HEK293 (cell line): Measurements from ENCODE around the gene TANGO2.
A peak's percentile ranks its signal among the peaks of the same experiment; 100 is the strongest.

Experiments
- GLIS2 ChIP-seq: fragments of 450-650 bp; formaldehyde crosslinking; IDR thresholded peaks from 2 replicates; pipeline ENCODE4 v1.5.1; 2016; ENCODE audit warnings: missing biosample characterization, missing genetic modification characterization
- HOXC10 ChIP-seq: sonication (generic); formaldehyde crosslinking; IDR thresholded peaks from 2 replicates; pipeline ENCODE4 v1.8.1; 2023; ENCODE audit warnings: mild to moderate bottlenecking, missing genetic modification reagents
- HOXD13 ChIP-seq: sonication (generic); formaldehyde crosslinking; IDR thresholded peaks from 2 replicates; pipeline ENCODE4 v1.8.0; 2022; ENCODE audit warnings: missing genetic modification reagents, borderline replicate concordance
- KLF9 ChIP-seq: fragments of 450-650 bp; formaldehyde crosslinking; IDR thresholded peaks from 2 replicates; pipeline ENCODE4 v1.5.1; 2016; ENCODE audit warnings: missing biosample characterization, missing genetic modification characterization, low read depth
- MZF1 ChIP-seq: fragments of 450-650 bp; formaldehyde crosslinking; IDR thresholded peaks from 2 replicates; pipeline ENCODE4 v1.5.1; 2017; ENCODE audit warnings: missing biosample characterization, missing genetic modification characterization, borderline replicate concordance
- SALL2 ChIP-seq: fragments of 450-650 bp; formaldehyde crosslinking; IDR thresholded peaks from 2 replicates; pipeline ENCODE4 v1.5.0; 2017; ENCODE audit warnings: missing biosample characterization, mild to moderate bottlenecking, missing genetic modification characterization, borderline replicate concordance
- SCRT1 ChIP-seq: fragments of 450-650 bp; formaldehyde crosslinking; IDR thresholded peaks from 2 replicates; pipeline ENCODE4 v1.5.1; 2016; ENCODE audit warnings: missing biosample characterization, missing genetic modification characterization, borderline replicate concordance
- SETDB1 ChIP-seq: IDR thresholded peaks from one replicate; pipeline ENCODE4 v1.6.1; 2017; ENCODE audit warnings: mild to moderate bottlenecking, low read length, moderate library complexity, mixed read lengths; ENCODE audit not compliant: insufficient read length
- ZNF133 ChIP-seq: fragments of 450-650 bp; formaldehyde crosslinking; IDR thresholded peaks from 2 replicates; pipeline ENCODE4 v1.5.1; 2016; ENCODE audit warnings: missing biosample characterization, missing genetic modification characterization
- ZNF16 ChIP-seq: fragments of 450-650 bp; formaldehyde crosslinking; IDR thresholded peaks from 2 replicates; pipeline ENCODE4 v1.5.1; 2016; ENCODE audit warnings: low read depth, missing biosample characterization, missing genetic modification characterization
- ZNF169 ChIP-seq: fragments of 450-650 bp; formaldehyde crosslinking; IDR thresholded peaks from 2 replicates; pipeline ENCODE4 v1.5.1; 2016; ENCODE audit warnings: missing biosample characterization, missing genetic modification characterization
- ZNF19 ChIP-seq: fragments of 450-650 bp; formaldehyde crosslinking; IDR thresholded peaks from 2 replicates; pipeline ENCODE4; 2016; ENCODE audit warnings: missing biosample characterization, missing genetic modification characterization, low read depth
- ZNF239 ChIP-seq: fragments of 450-650 bp; formaldehyde crosslinking; IDR thresholded peaks from 2 replicates; pipeline ENCODE4 v1.5.1; 2016; ENCODE audit warnings: missing biosample characterization, missing genetic modification characterization
- ZNF24 ChIP-seq: fragments of 450-650 bp; formaldehyde crosslinking; IDR thresholded peaks from 2 replicates; pipeline ENCODE4 v1.5.1; 2016; ENCODE audit warnings: missing biosample characterization, missing genetic modification characterization
- ZNF274 ChIP-seq, 2 experiments: fragments of 200-500 bp in 1 of 2; fragments of 450-650 bp in 1 of 2; sonication (Bioruptor generic) in 1 of 2; formaldehyde crosslinking in 1 of 2; IDR thresholded peaks; 2 replicates each; pipeline versions ENCODE4 v1.5.1 to v1.6.1; 2014 to 2016; ENCODE audit warnings: borderline replicate concordance in 1 of 2, inconsistent platforms in 1 of 2, low read length in 1 of 2, missing biosample characterization in 1 of 2, missing genetic modification characterization in 1 of 2
- ZNF473 ChIP-seq: fragments of 450-650 bp; formaldehyde crosslinking; IDR thresholded peaks from 2 replicates; pipeline ENCODE4 v1.5.1; 2017; ENCODE audit warnings: missing biosample characterization, missing genetic modification characterization
- ZNF548 ChIP-seq: fragments of 450-650 bp; formaldehyde crosslinking; IDR thresholded peaks from 2 replicates; pipeline ENCODE4 v1.5.1; 2016; ENCODE audit warnings: missing biosample characterization, missing genetic modification characterization
- ZNF555 ChIP-seq: fragments of 450-650 bp; formaldehyde crosslinking; conservative IDR thresholded peaks from 2 replicates; pipeline ENCODE4 v1.5.1; 2017; ENCODE audit warnings: missing biosample characterization, mild to moderate bottlenecking, missing genetic modification characterization, inconsistent platforms
- ZNF585B ChIP-seq: fragments of 450-650 bp; formaldehyde crosslinking; IDR thresholded peaks from 2 replicates; pipeline ENCODE4 v1.5.1; 2016; ENCODE audit warnings: missing biosample characterization, missing genetic modification characterization
- ZNF624 ChIP-seq: fragments of 450-650 bp; formaldehyde crosslinking; IDR thresholded peaks from 2 replicates; pipeline ENCODE4 v1.5.1; 2017; ENCODE audit warnings: missing biosample characterization, missing genetic modification characterization
- ZNF626 ChIP-seq: fragments of 450-650 bp; sonication (Bioruptor Pico); formaldehyde crosslinking; IDR thresholded peaks from 2 replicates; pipeline ENCODE4 v1.5.1; 2018; ENCODE audit warnings: missing biosample characterization, missing genetic modification characterization, inconsistent platforms
- ZNF747 ChIP-seq: fragments of 450-650 bp; formaldehyde crosslinking; IDR thresholded peaks from 2 replicates; pipeline ENCODE4 v1.5.1; 2016; ENCODE audit warnings: missing biosample characterization, missing genetic modification characterization
- TF ChIP-seq, protein P1 (sequence below): fragments of 450-650 bp; formaldehyde crosslinking; IDR thresholded peaks from 2 replicates; pipeline ENCODE4 v1.5.1; 2016; ENCODE audit warnings: missing biosample characterization, missing genetic modification characterization, borderline replicate concordance
- TF ChIP-seq, protein P2 (sequence below): fragments of 450-650 bp; IDR thresholded peaks from 2 replicates; pipeline ENCODE4 v1.5.1; 2018; ENCODE audit warnings: missing biosample characterization, mild to moderate bottlenecking, missing genetic modification characterization
- TF ChIP-seq, protein P3 (sequence below): fragments of 450-650 bp; formaldehyde crosslinking; IDR thresholded peaks from 2 replicates; pipeline ENCODE4; 2016; ENCODE audit warnings: missing biosample characterization, missing genetic modification characterization
- TF ChIP-seq, protein P4 (sequence below): fragments of 450-650 bp; formaldehyde crosslinking; IDR thresholded peaks from 2 replicates; pipeline ENCODE4 v1.5.1; 2016; ENCODE audit warnings: missing biosample characterization, missing genetic modification characterization
- TF ChIP-seq, protein P5 (sequence below): fragments of 450-650 bp; formaldehyde crosslinking; IDR thresholded peaks from 2 replicates; pipeline ENCODE4 v1.5.1; 2016; ENCODE audit warnings: missing biosample characterization, missing genetic modification characterization
- TF ChIP-seq, protein P6 (sequence below): fragments of 450-650 bp; formaldehyde crosslinking; IDR thresholded peaks from 2 replicates; pipeline ENCODE4 v1.5.1; 2017; ENCODE audit warnings: missing biosample characterization, missing genetic modification characterization

The TANGO2 gene

DNA sequence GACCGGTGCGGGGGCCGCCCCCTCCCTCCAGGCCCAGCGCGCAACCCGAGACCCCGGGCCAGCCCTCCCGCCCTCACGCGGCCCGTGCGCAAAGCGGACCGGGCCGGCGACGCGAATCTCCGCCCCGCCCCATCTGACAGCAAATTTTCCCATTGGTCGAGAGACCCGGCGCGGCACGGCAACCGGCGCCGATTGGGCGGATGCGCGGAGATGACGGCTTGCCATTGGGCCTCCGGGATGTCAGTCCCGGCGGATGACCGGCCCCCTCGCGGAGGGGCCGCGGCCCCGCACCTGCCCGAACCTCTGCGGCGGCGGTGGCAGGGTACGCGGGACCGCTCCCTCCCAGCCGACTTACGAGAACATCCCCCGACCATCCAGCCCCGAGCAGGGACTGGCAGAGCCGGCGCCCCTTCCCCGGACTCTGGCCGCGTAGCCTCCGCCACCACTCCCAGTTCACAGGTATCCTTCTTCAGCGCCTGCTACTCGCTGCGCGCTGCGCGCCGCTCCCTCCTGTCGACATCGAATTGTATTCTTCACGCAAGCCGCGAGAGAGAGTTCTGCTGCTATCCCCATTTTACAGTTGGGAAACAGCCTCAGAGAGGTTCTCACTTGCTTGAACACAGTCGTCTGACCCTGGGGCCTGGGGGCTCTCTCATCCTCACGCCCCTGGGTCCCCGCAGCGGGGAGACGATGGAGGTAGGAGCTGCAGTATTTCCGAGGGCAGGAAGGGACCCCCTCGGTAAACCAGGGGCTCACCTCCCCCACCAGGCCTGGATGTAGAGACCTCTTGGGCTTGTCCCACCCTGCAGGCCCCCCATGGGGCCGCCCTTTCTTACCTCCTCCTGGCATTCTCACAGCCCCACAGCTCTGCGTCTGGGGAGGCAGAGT is 3.9 kb upstream of the TANGO2 start, which contains the start of gene ARVCF (continued):
- TF ChIP-seq, protein P1, sequence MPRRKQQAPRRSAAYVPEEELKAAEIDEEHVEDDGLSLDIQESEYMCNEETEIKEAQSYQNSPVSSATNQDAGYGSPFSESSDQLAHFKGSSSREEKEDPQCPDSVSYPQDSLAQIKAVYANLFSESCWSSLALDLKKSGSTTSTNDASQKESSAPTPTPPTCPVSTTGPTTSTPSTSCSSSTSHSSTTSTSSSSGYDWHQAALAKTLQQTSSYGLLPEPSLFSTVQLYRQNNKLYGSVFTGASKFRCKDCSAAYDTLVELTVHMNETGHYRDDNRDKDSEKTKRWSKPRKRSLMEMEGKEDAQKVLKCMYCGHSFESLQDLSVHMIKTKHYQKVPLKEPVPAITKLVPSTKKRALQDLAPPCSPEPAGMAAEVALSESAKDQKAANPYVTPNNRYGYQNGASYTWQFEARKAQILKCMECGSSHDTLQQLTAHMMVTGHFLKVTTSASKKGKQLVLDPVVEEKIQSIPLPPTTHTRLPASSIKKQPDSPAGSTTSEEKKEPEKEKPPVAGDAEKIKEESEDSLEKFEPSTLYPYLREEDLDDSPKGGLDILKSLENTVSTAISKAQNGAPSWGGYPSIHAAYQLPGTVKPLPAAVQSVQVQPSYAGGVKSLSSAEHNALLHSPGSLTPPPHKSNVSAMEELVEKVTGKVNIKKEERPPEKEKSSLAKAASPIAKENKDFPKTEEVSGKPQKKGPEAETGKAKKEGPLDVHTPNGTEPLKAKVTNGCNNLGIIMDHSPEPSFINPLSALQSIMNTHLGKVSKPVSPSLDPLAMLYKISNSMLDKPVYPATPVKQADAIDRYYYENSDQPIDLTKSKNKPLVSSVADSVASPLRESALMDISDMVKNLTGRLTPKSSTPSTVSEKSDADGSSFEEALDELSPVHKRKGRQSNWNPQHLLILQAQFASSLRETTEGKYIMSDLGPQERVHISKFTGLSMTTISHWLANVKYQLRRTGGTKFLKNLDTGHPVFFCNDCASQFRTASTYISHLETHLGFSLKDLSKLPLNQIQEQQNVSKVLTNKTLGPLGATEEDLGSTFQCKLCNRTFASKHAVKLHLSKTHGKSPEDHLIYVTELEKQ (tag by site-specific recombination), result no peak
- TF ChIP-seq ZNF555 (tag by site-specific recombination) (no peak), ZNF626 (tag by site-specific recombination) (no peak), MZF1 (tag by site-specific recombination) (no peak), ZNF274 (IDR thresholded peaks at IDR 0.05; ENCODE audit: low read length) (no peak), ZNF274 (tag by site-specific recombination; IDR thresholded peaks at IDR 0.05; ENCODE audit: borderline replicate concordance) (no peak), ZNF747 (tag by site-specific recombination) (no peak), GLIS2 (tag by site-specific recombination) (peak; percentile 59), SETDB1 (no peak), ZNF473 (tag by site-specific recombination) (no peak), ZNF169 (tag by site-specific recombination) (no peak), ZNF585B (tag by site-specific recombination) (no peak), ZNF24 (tag by site-specific recombination) (no peak), SCRT1 (tag by site-specific recombination) (no peak), ZNF239 (no peak), HOXD13 (no peak), SALL2 (no peak), ZNF16 (tag by site-specific recombination) (no peak), ZNF624 (tag by site-specific recombination) (no peak), ZNF548 (tag by site-specific recombination) (no peak), KLF9 (tag by site-specific recombination) (no peak), ZNF19 (tag by site-specific recombination) (no peak), HOXC10 (CRISPR knock-in tag) (no peak), ZNF133 (tag by site-specific recombination) (no peak)
- TF ChIP-seq, protein P2, sequence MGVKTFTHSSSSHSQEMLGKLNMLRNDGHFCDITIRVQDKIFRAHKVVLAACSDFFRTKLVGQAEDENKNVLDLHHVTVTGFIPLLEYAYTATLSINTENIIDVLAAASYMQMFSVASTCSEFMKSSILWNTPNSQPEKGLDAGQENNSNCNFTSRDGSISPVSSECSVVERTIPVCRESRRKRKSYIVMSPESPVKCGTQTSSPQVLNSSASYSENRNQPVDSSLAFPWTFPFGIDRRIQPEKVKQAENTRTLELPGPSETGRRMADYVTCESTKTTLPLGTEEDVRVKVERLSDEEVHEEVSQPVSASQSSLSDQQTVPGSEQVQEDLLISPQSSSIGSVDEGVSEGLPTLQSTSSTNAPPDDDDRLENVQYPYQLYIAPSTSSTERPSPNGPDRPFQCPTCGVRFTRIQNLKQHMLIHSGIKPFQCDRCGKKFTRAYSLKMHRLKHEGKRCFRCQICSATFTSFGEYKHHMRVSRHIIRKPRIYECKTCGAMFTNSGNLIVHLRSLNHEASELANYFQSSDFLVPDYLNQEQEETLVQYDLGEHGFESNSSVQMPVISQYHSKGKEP, result no peak
- TF ChIP-seq, protein P3, sequence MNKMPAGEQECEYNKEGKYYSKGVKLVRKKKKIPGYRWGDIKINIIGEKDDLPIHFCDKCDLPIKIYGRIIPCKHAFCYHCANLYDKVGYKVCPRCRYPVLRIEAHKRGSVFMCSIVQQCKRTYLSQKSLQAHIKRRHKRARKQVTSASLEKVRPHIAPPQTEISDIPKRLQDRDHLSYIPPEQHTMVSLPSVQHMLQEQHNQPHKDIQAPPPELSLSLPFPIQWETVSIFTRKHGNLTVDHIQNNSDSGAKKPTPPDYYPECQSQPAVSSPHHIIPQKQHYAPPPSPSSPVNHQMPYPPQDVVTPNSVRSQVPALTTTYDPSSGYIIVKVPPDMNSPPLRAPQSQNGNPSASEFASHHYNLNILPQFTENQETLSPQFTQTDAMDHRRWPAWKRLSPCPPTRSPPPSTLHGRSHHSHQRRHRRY (tag by site-specific recombination), result no peak
- TF ChIP-seq, protein P4, sequence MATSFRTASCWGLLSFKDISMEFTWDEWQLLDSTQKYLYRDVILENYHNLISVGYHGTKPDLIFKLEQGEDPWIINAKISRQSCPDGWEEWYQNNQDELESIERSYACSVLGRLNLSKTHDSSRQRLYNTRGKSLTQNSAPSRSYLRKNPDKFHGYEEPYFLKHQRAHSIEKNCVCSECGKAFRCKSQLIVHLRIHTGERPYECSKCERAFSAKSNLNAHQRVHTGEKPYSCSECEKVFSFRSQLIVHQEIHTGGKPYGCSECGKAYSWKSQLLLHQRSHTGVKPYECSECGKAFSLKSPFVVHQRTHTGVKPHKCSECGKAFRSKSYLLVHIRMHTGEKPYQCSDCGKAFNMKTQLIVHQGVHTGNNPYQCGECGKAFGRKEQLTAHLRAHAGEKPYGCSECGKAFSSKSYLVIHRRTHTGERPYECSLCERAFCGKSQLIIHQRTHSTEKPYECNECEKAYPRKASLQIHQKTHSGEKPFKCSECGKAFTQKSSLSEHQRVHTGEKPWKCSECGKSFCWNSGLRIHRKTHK (tag by site-specific recombination), result no peak
- TF ChIP-seq, protein P5, sequence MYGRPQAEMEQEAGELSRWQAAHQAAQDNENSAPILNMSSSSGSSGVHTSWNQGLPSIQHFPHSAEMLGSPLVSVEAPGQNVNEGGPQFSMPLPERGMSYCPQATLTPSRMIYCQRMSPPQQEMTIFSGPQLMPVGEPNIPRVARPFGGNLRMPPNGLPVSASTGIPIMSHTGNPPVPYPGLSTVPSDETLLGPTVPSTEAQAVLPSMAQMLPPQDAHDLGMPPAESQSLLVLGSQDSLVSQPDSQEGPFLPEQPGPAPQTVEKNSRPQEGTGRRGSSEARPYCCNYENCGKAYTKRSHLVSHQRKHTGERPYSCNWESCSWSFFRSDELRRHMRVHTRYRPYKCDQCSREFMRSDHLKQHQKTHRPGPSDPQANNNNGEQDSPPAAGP (tag by site-specific recombination), result no peak
- TF ChIP-seq, protein P6, sequence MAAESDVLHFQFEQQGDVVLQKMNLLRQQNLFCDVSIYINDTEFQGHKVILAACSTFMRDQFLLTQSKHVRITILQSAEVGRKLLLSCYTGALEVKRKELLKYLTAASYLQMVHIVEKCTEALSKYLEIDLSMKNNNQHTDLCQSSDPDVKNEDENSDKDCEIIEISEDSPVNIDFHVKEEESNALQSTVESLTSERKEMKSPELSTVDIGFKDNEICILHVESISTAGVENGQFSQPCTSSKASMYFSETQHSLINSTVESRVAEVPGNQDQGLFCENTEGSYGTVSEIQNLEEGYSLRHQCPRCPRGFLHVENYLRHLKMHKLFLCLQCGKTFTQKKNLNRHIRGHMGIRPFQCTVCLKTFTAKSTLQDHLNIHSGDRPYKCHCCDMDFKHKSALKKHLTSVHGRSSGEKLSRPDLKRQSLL (tag by site-specific recombination), result no peak
